IPS-20b (cell line): Measurements from ENCODE around the gene LRRC47.

Experiments used
- H3K27ac ChIP-seq: one replicate; pipeline ENCODE4 v1.5.1; 2013; ENCODE audit warnings: low read length
- H3K27me3 ChIP-seq: 2 replicates; pipeline ENCODE4 v1.6.1; 2013; ENCODE audit warnings: mild to moderate bottlenecking, low read length, inconsistent platforms; ENCODE audit not compliant: insufficient read depth
- H3K36me3 ChIP-seq: 2 replicates; pipeline ENCODE4 v1.6.1; 2013; ENCODE audit warnings: low read depth, mild to moderate bottlenecking, inconsistent platforms, low read length, moderate library complexity; ENCODE audit not compliant: insufficient read depth
- H3K4me1 ChIP-seq: 2 replicates; pipeline ENCODE4 v1.6.1; 2013; ENCODE audit warnings: mild to moderate bottlenecking, control low read depth, inconsistent platforms, low read length, moderate library complexity; ENCODE audit not compliant: insufficient read depth
- H3K4me3 ChIP-seq: 2 replicates; pipeline ENCODE4 v1.5.1; 2013; ENCODE audit warnings: mild to moderate bottlenecking, low read length, inconsistent platforms
- H3K9ac ChIP-seq: 2 replicates; pipeline ENCODE4 v1.6.1; 2013; ENCODE audit warnings: low read depth, mild to moderate bottlenecking, inconsistent platforms, low read length, moderate library complexity
- H3K9me3 ChIP-seq: 2 replicates; pipeline ENCODE4 v1.6.1; 2013; ENCODE audit warnings: mild to moderate bottlenecking, low read depth, low read length, inconsistent platforms; ENCODE audit not compliant: insufficient read depth

The LRRC47 gene

DNA sequence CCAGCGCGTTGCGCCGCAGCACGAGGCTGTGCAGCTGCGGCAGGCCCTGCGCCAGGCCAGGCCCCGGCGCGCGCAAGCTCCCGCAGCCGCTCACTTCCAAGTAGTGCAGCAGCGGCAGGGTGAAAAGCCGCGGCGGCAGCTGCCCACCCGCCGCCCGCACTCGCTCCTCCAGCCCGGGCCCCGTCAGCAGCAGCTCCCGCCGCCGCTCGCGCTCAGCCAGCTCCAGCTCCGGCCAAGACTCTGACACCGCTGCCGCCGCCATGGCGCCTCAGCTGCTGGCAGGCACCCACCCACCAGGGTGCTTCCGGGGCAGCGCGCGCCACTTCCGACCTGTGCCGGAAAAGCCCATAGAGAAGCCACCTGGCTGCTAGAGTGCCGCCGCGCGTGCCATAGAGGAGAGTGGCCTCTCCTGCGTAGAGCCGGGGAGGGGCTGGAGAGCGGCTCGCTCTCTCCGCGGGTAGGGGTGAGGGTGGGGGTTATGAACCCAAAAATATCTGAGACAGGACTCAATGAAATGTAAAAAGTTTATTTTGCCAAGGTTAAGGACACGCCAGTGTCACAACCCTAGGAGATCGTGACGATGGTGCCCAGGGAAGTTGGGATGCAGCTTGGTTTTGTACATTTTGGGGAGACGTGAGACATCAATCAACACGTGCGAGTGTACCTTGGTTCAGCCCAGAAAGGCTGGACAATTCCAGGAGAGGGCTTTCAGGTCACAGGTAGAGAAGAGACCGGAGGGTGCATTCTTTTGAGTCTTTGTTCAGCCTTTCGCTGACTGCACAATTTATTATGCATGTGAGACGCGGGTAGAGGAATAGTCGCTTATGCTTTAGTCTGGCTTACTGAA is at the start of gene LRRC47:
LRRC47 (minus strand) TSS at position 284 of the 847 bp plus-strand sequence; CDS start at position 262, 22 bp downstream.
- no peaks in the 10 kb centered on the region for H3K9me3 ChIP-seq
- peak within 1 kb of the TSS; percentile 80 for H3K4me3 ChIP-seq
- no peaks in the 10 kb centered on the region for H3K27me3 ChIP-seq
- H3K27ac ChIP-seq = peak within 1 kb of the TSS; percentile 82
- peaks cover 3% of the 10 kb centered on the region; the same call in 1 of the 2 replicates for H3K36me3 ChIP-seq
- peak within 1 kb of the TSS; percentile 86; the same call in 1 of the 2 replicates for H3K9ac ChIP-seq
- H3K4me1 ChIP-seq = peaks cover 24% of the 10 kb centered on the region

DNA sequence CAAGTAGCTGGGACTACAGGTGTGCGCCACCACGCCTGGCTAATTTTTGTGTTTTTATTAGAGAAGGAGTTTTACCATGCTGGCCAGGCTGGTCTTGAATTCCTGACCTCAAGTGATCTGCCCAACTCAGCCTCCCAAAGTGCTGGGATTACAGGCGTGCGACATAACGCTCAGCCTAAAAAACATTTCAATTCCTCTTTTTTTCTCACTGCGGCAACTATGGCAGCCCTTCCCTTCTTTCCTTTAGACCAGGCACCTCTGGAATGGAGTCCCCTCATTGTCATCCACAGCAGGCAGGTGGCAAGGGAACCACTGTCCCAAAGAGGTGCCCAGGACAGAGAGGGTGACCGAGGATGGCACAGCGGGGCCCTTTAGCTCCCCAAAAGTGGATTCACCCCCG is 46.6 kb upstream of the LRRC47 start:
- Histone ChIP-seq H3K36me3 (peaks cover 15% of the 10 kb centered on the region), H3K9ac (no peak overlapping the region), H3K27ac (no peak overlapping the region), H3K4me3 (no peak overlapping the region), H3K27me3 (no peaks in the 10 kb centered on the region), H3K4me1 (no peaks in the 10 kb centered on the region), H3K9me3 (no peaks in the 10 kb centered on the region)

DNA sequence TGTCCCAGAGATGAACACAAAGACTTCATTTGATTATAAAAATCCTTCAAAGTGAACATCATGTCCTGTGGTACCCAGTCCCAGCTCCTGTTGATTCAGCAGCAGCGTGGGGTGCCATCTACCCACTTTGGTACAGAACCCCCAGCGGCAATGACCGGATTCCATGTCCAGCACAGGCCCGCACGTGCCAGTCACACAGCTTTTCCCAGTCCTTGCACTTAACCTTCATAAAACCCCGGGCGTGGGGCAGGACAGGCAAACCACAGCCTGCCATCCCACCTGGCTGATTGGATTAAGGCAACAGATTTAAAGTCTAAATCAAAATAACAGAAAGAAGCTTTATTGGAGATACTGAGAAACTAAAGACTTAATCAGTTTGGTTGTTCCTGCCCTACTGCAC is 45.2 kb upstream of the LRRC47 start:
- Histone ChIP-seq H3K27me3 (no peaks in the 10 kb centered on the region), H3K27ac (no peak overlapping the region), H3K4me3 (no peak overlapping the region), H3K36me3 (peaks cover 24% of the 10 kb centered on the region), H3K9ac (no peak overlapping the region), H3K9me3 (peaks cover 4% of the 10 kb centered on the region; the same call in 1 of the 2 replicates), H3K4me1 (no peaks in the 10 kb centered on the region)

DNA sequence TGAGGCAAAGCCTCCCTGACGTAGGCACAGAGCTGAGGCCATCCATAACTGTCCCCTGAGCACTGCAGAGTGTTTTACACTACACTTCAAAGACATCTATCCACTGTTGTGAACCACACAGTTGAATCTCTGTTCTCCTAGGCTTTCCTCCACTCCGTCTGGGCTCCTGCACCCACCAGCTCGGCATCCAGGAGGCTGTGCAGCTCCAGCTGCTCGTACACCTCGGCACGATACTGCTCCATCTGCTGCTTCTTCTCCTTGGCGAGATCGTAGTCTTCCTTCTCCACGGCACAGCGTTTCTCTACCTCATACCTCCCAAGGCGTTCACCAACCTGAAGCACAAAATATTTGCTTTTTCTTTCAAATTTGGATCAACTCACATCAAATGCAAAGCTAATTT is 42.5 kb upstream of the LRRC47 start:
- Histone ChIP-seq H3K4me3 (no peak overlapping the region), H3K4me1 (no peaks in the 10 kb centered on the region), H3K27me3 (no peaks in the 10 kb centered on the region), H3K36me3 (peaks cover 26% of the 10 kb centered on the region), H3K9ac (no peak overlapping the region), H3K27ac (no peak overlapping the region), H3K9me3 (peaks cover 4% of the 10 kb centered on the region; the same call in 1 of the 2 replicates)

DNA sequence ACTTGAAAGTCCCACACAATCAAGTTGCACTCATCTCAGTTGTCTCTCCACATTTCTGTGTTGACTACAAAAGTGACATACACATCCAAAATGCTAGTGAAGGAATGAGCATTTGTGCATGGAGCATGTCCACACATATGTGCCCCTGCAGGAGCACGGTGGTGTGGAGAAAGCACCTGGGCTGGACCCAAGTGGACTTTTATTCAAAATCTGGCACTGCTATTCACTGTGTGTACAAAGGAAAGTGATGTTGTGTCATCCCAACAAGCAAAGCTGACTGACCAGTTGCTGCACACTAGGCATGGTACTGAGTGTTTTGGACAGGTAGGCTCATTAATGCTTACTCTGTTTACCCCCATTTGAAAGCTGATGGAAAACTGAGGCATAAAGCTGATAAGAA is 41.4 kb upstream of the LRRC47 start:
- H3K9me3 ChIP-seq = peaks cover 4% of the 10 kb centered on the region; the same call in 1 of the 2 replicates
- H3K4me1 ChIP-seq = no peaks in the 10 kb centered on the region
- H3K9ac ChIP-seq = no peak overlapping the region
- peaks cover 31% of the 10 kb centered on the region for H3K36me3 ChIP-seq
- no peak overlapping the region for H3K4me3 ChIP-seq
- H3K27ac ChIP-seq = no peak overlapping the region
- no peaks in the 10 kb centered on the region for H3K27me3 ChIP-seq

DNA sequence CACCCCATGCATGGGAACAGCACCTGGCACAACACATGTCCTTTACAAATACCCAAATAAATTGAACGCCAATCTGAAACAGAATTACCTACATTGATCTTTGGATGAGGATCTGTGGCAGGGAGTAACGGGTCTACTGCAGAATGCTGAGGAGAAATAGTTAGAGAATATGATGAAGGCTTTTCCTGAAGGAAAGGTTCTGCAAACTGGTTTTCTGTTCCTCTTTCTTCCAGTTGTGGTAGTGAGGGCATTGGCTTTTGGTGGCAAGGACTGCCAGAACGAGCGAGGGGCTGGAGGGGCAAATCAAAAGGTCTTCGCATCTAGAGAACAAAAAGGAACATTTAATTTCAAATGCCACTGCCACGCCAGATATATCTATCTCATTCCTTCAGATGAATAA is 40.9 kb upstream of the LRRC47 start:
- Histone ChIP-seq H3K27me3 (no peaks in the 10 kb centered on the region), H3K9ac (no peak overlapping the region), H3K4me1 (no peaks in the 10 kb centered on the region), H3K4me3 (no peak overlapping the region), H3K27ac (no peak overlapping the region), H3K36me3 (peaks cover 36% of the 10 kb centered on the region), H3K9me3 (peaks cover 4% of the 10 kb centered on the region; the same call in 1 of the 2 replicates)

DNA sequence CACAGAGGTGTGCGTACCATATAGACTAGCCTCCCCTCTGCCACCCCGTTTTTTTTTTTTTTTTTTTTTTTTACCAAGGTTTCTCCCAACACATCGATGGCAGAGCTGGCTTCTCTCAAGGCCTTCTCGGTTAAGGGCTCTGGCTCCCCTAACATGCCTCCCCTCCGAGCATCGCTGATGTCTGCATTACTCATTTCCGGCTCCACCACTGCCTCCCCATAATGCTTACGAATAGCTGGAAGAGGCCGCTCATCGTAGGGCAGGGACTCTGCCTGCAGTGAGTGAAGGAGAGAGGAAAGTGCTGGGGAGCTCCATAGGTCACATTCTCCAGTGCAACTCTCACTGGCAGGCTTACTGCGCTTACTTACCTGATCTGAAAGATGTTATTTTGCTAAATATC is 40.1 kb upstream of the LRRC47 start:
- Histone ChIP-seq H3K9ac (no peak overlapping the region), H3K36me3 (peaks cover 43% of the 10 kb centered on the region), H3K27me3 (no peaks in the 10 kb centered on the region), H3K9me3 (peaks cover 4% of the 10 kb centered on the region; the same call in 1 of the 2 replicates), H3K4me3 (no peak overlapping the region), H3K27ac (no peak overlapping the region), H3K4me1 (no peaks in the 10 kb centered on the region)

DNA sequence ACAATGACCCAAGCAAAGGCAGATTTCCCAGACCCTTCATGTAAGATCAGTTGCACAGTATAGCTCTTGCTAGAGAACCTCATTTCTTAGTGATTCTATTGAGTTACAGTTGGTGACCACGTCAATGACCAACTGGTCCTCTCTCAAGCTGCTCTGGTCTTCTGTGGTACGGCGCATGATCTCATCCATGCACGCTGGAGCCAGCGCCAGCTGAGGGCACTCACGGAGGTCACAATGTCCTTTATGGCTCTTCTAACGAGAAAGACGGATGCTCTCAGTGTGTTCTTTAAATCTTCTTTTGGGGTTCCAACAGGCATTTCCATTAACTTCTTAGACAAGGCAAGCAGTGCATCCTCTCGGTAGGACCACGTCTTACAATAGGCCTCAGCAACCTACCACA is 38.4 kb upstream of the LRRC47 start:
- Histone ChIP-seq H3K9me3 (peaks cover 4% of the 10 kb centered on the region; the same call in 1 of the 2 replicates), H3K36me3 (peaks cover 57% of the 10 kb centered on the region), H3K4me1 (no peaks in the 10 kb centered on the region), H3K4me3 (no peak overlapping the region), H3K9ac (no peak overlapping the region), H3K27ac (no peak overlapping the region), H3K27me3 (no peaks in the 10 kb centered on the region)

DNA sequence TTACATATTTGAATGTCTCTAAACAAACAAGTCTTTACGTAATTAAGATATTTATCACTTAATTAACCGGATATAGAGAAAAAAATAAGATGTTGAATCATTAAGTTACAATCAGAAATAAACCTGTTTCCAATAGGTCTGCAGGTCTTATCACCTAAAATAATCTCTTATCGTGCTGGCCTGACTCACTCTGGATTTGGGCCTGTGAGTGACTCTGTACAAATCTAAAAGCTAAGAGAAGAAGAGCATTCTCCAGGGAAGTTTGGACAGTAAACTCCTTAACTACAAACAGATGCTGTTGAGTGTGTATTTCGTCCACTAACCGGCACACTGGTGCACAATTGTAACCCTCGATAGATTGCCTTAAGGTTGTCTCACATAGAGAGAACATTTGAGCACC is 35.4 kb upstream of the LRRC47 start:
- Histone ChIP-seq H3K4me3 (no peak overlapping the region), H3K27me3 (no peaks in the 10 kb centered on the region), H3K9ac (no peak overlapping the region), H3K9me3 (no peaks in the 10 kb centered on the region), H3K36me3 (peaks cover 55% of the 10 kb centered on the region), H3K27ac (no peak overlapping the region), H3K4me1 (no peaks in the 10 kb centered on the region)

DNA sequence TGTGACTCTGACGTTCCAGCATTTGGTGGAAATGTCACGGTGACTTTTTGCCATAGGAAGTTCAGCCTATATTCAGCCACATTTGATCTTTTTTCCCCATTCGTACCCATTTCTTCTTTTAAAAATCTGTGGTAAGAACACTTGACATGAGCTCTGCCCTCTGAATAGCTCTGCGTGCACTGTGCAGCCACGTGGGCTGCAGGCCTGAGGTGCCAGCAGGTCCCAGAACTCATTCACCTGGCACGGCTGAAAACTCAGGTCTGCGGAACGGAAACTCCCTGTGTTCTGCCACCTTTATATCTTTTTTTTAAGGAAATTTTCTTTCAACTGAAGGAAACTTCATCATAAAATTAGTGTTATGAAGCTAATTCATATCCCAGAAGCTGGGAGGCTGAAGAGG is 32.1 kb upstream of the LRRC47 start:
- Histone ChIP-seq H3K36me3 (peaks cover 59% of the 10 kb centered on the region), H3K9me3 (no peaks in the 10 kb centered on the region), H3K4me3 (no peak overlapping the region), H3K27me3 (no peaks in the 10 kb centered on the region), H3K4me1 (no peaks in the 10 kb centered on the region), H3K9ac (no peak overlapping the region), H3K27ac (no peak overlapping the region)

DNA sequence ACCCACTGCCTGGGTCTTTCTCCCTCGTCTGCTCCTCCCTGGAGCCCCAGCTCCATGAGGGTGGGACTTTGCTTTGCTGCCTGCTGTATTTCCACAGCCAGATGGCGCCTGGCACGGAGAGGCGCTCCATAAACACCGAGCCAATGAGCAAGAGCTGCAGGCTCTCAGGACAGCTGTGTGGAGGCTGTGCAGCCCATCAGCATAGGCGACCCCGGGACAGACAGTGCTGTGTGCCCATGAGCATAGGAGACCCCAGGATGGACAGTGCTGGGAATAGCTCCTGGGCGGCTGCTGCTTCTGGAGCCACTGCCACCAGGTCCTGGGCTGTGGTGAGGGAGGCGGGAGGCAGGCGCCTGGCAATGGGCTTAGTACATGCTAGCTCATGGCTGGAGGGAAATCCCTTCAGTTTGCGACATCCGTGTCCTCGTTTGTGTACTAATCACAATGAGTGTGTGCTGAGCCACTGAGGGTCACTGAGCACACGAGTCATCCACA is 31.6 kb upstream of the LRRC47 start:
- Histone ChIP-seq H3K27me3 (no peaks in the 10 kb centered on the region), H3K27ac (no peak overlapping the region), H3K9ac (no peak overlapping the region), H3K4me3 (no peak overlapping the region), H3K4me1 (no peaks in the 10 kb centered on the region), H3K9me3 (no peaks in the 10 kb centered on the region), H3K36me3 (peaks cover 58% of the 10 kb centered on the region)

DNA sequence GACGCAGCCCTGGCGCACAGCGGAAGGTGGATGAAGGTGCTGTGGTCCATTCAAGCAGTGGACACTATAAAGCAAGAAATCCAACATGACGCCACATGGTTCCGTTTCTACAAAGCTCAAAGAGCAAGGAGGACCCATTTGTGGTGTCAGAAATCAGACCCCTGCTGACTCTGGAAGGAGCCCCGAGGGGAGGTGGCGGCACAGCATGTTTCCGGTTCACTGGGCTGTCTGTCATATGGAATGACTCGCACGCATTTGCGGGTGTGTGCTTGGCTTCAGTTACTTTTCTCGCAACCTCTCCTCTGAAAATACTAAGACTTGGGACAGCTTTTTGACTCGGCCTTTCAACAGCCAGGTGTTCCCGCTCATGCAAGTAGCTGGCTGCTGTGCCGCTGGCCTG is 29.1 kb upstream of the LRRC47 start:
- Histone ChIP-seq H3K9me3 (no peaks in the 10 kb centered on the region), H3K9ac (no peak overlapping the region), H3K27ac (no peak overlapping the region), H3K4me1 (no peaks in the 10 kb centered on the region), H3K4me3 (no peak overlapping the region), H3K27me3 (no peaks in the 10 kb centered on the region), H3K36me3 (peaks cover 42% of the 10 kb centered on the region)
